HG02759 (cell line): ENCODE results near the gene CNKSR2.

ENCODE experiments used
- ATAC-seq: cut with Tn5 transposase; IDR thresholded peaks from one replicate; pipeline ENCODE4 v1.9.1; 2021; ENCODE audit warnings: mild to moderate bottlenecking, moderate library complexity; ENCODE audit not compliant: unreplicated experiment

CNKSR2 gene

GRCh38 chrX:21590012-21590776, 216.0 kb downstream of the CNKSR2 start:
- ATAC-seq = no peak

- no peak for ATAC-seq
These were observed 231.8 kb downstream of the CNKSR2 start for GRCh38 chrX:21606002-21606401.

DNA sequence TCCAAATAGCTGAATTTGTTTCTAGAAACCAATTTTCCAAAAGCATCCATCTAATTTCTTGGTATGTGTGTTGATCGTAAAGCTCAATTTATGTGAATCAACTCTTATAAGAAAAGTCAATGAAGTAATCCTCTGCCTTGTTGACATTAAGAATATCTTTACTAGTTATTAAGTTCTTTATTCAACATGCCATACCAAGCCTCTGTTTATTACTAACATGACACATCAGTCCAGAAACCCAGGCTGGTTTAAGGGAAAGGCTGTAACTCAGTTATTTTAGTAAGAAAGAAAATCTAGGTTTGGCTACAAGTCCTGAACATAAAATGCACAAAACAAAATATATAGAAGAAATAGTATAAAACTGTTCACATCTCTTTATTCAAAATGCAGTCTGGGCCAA, 235.9 kb downstream of the CNKSR2 start:
- no peak for ATAC-seq

GRCh38 chrX:21612154-21612553, 237.9 kb downstream of the CNKSR2 start:
- ATAC-seq = no peak

- no peak for ATAC-seq
These were observed 242.2 kb downstream of the CNKSR2 start for GRCh38 chrX:21616386-21616785.

DNA sequence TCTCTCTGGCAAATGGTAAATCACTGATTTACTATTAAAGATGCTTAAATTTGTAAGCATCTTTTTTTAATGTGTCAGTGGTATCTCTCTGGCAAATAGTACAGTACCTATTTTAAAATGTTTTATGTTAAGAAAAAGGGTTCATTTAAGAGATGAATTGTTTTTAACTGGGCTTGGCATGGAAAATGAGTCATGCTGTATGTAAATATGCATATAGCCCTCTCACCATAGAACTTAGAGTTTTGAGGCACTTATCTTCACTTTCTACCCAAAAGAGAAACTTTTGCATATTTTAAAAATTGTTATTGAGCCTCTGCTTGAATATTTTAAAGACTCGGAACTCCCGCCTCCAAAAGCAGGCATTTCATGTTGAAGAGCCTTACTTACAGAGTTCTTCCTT, 246.0 kb downstream of the CNKSR2 start:
- no peak for ATAC-seq

DNA sequence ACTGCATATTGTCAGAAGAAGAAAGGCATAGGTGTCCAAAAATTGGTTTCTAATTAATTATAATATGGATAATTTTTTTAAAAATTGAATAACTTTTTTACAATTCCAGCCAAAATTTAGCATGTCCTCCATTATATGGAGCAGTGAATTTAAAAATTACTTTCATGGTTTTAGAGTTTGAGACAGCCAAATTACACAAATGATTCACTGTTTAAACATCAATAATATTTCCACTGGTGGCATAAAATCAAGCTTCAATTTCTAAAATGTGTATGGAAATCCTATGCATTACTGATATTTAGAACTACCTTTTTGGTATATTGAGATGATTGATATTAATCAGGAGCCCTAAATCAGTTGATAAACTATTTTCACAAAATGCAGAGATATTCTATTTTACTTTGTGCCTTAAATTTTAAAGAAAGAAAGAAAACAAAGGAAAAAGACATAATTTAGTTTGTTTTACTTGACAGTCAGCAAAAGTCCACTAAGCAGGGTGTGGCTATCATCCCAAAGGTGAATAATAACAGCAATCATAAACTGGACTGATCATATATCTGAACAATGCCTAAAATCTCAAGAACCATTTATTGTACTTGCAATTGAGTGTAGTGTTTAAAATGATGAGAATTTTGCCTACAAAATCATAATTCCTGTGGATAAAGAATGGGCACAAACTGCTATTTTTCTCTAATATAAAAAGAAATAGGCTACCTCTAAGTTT, 249.7 kb downstream of the CNKSR2 start:
- ATAC-seq = no peak

DNA sequence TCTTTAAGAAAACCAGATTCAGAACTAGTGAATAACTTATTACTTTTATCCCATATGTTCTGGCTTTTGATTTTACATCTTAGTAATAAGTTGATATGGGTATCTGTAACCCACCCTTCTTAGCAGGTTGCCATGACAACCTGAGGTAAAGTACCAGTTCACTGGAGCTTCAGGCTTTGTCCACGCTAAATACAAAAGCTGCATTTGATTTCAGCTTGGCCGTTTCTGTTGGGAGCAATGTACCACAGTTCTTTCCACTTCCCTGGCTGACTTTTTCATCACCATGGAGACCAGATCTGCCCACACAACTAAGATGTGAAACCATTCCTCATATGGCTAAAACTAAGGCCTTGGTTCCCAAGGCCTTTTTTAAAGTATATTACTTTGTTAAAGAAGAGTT, 257.8 kb downstream of the CNKSR2 start:
- no peak for ATAC-seq

GRCh38 chrX:21638311-21638710, 264.1 kb downstream of the CNKSR2 start:
- no peak for ATAC-seq

- no peak for ATAC-seq
These were observed 265.6 kb downstream of the CNKSR2 start for GRCh38 chrX:21639775-21640174.

DNA sequence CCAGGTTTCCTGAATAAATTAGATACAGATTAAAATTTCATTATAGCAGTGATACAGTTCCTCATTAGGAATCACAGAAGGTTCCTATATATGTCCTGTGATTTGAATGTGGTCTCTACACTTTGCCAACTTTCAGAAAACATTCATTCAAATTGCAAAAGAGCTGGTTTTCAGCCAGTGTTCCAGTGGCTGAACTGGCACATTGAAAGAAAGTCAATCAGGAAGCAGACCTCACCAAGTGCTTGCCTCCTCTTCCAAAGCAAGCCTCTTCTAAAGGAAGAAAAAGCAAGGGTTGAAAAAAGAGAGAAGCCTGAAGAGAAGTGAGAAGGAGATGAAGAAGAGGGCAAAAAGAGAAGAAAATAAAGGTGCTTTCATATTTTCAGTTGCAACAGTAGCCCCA, 271.2 kb downstream of the CNKSR2 start:
- no peak for ATAC-seq

DNA sequence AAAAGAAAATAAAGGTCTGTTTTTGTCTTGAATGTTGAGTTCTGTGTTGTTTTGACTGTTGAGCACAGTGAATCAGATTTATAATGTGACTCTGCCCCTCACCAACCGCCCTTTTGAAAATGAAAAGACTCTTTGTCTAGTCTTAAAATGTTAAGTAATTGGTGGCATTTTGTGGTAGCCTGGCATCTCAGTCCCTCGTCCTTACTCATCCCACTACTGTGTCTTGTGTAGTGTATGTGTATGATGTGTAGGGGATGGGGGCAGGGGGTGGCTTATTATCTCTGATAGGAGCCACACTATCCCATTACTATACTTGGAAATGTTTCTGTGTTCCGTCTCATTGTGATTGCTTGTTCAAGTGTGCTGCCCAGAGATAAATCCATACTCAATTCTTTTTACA, 271.7 kb downstream of the CNKSR2 start:
- no peak for ATAC-seq

DNA sequence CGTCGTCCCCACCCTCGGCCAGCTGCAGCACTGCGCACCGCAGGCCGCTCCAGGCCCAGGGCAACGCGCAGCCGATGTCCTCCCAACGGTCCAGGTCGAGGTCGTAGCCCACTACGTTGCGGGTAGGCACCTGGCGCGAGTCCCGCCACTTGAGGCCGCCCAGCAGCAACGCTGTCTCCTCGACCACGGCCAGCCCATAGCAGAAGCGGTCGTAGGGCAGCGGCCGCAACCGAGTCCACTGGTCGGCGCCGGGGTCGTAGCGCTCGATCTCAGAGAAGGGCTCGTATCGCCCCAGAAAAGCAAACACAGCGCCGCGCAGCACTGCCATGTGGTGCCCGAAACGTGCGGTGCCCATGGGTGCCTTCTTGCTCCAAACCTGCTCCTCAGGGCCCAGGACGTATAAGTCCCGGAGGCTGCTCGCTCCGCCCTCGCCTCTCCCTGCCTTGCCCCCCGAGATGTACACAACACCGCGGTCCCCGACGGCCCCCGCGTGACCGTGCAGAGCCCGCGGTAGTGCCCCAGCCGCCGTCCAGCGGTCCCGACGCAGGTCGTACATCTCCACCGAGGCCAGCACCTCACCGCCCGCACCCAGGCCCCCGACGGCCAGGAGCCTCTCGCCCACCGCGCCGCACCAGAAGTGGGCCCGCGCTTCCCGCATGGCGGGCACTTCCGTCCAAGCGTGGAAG, 281.8 kb downstream of the CNKSR2 start:
- no peak for ATAC-seq

DNA sequence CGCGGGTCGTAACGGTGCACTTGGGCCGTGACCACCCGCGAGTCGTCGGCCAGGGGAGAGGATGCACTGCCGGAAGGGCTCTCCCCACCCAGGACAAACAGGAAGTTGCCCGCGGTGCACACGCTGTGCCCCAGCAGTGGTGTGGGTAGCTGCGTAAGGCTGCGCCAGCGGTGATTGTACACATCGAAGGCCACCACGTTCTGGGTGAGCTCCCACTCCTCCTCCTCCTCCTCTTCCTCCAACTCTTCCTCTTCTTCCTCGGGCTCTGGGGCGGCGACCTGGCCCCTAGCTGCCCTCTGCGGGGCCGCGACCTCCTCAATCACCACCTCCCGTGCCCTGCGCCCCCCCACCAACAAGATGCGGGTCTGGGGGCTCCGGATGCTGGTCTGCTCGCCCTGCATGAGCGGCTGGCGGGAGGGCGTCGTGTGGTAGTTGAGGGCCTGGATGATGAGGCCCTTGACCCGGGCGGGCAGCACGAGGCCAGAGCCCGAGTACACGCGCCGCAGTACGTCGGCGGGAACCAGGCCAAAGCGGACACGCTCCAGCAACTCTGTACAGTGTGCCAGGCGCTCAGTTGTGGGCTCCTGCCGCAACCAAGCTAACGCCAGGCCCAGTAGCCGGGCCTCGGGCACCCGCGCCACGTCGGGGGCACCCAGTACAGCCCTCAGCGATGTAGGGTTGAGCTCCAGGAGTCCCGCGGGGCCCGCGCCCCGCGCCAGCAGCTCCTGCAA, 282.5 kb downstream of the CNKSR2 start:
- no peak for ATAC-seq

GRCh38 chrX:21657318-21658151, 283.3 kb downstream of the CNKSR2 start:
- no peak for ATAC-seq

DNA sequence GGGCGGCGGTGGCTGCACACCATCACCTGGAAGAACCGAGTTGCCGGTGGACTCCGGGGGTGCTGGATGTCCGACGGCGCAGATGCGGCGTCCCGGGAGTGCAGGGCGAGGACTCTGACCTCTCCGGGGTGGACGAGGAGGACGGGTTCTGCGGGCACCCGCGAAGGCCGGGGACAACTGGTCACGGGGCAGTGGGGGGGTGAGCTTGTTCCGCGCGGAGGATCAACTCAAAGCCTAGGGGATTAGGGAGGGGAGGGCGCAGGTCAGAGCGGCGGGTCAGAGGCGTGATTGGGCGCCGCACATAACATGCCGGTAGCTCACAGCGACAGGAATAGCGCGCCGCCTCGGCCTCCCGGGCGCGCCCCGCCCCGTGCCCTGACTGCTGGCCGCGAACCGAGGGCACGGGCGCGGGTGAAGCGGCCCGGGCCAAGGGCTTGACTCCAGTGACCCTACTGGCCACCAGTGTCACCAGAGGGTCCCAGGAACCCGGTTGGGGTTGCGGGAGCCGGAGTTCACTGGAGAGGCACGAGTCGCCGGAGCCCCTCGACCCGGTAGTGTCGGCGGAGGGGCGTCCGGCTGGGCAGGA, 284.0 kb downstream of the CNKSR2 start, which contains the start of gene KLHL34:
KLHL34 (minus strand) TSS at position 179 of the 586 bp plus-strand sequence. CDS start 542 bp downstream, outside the sequence.
- no peak for ATAC-seq

DNA sequence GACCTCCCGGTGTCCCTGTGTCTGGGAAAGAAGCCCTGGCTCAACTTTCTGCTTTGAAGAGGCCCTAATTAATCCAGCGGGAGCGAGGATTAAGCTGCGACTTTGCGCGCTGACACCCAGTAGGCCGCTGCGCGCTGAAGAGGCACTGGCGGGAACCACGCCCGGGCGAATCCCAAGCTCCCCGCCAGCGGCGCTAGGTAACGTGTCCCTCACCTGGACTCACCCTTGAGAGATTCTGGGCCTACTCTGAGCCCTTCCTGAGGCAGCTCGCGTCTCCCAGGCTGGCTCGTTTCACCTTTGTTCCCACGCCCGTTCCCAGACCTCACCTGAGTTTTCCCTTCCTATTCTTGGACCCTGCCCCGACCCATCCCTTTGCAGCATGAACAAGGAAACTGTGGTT, 284.5 kb downstream of the CNKSR2 start:
- no peak for ATAC-seq

DNA sequence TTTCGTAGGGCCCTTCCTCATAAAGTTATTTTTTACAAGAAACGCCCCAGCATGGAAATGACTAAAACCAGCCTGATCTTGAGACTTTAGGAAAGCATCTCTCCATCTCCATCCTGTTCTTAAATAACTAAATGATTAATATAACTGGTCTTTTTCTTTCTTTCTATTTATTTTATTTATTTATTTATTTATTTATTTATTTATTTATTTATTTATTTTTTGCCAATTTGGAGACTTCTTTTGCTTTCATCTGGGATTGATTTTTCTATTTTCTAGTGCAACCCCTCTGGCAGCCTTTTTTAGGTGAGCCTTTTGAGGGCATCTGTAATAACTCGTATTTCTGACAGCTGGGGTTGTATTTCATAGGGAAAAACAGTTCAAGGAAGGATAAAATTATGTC, 285.1 kb downstream of the CNKSR2 start:
- ATAC-seq = no peak

DNA sequence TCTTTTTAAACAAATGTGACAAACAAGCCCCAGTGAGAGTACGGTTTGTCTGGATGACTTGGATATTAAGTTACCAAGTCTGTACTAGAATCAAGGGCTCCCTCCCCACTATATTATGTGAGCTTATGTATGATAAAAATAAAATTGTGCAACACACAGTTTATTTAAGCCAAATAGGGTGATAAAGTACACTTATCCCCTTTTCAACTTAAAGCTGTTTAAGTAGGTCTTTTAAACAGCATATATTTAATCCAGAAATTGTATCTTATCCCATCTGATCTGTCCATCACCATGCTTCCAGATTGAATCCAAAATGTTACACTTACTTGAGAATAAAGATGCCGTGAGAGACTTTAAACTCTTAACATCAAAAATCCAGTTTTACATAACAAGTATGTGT, 285.9 kb downstream of the CNKSR2 start:
- ATAC-seq = no peak

- ATAC-seq = no peak
These were observed 287.1 kb downstream of the CNKSR2 start for GRCh38 chrX:21661316-21661715.
